Measurements from ENCODE around the gene WDR1. TPM values are rescaled to one million over a fixed set of nuclear protein-coding genes. Genes with fewer than 3 reads are reported as not detected.

The WDR1 gene
- total and polyA plus RNA-seq, 2 donors (not counting 3 experiments of a cell fraction or from before 2014, with no cell fraction given), result 590 to 660 TPM

DNA sequence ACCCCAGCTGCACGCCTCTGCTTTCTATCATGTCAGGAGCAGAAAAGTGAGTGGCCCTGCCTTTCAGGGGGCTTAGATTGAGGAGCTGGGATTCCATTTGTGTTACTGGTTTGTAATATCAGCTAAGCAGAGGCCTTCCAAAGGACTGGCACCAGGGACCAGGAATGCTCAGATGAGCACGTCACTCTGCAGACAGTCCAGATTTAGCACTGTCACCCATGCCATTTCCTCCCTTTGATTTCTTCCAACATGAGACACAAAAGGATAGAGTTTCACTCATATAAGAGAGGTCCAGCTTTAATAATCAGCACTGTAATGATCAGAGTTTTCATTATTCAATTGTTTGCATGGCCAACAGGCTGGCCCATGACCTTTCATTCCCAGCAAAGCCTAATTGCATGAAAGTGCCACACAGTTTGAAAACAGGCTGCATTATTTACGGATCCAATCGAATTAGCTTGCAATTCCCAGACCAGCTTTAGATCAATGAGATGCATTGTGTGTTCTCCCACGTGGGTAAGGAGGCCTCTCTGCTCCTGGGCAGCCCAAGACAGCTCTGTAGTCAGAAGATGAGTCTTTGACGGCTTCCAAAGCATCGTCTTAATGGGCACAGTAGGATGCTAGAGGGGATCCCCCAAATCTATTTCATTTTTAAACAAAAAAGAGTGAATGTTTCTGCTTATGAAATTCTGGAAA lies 85.5 kb downstream of the WDR1 start:
- Histone ChIP-seq H3K27ac (ENCODE audit: insufficient read depth, low read depth, low read length) (no peak overlapping the region), H2AFZ (ENCODE audit: low read depth, low read length) (no peak overlapping the region), H3K36me3 (ENCODE audit: control insufficient read depth in 2 of 2, extremely low read depth in 1 of 2, insufficient read depth in 2 of 2, low read length in 2 of 2) (no peaks in the 10 kb centered on the region), H3K27me3 (ENCODE audit: control insufficient read depth in 2 of 2, insufficient read depth in 2 of 2, low read length in 2 of 2) (peaks cover 0 to 5% of the 10 kb centered on the region in 2 experiments), H3K79me2 (ENCODE audit: control insufficient read depth, insufficient read depth, low read length) (no peaks in the 10 kb centered on the region), H3K9me1 (replicated peaks; ENCODE audit: control insufficient read depth, extremely low read depth, insufficient read depth, low read length) (no peaks in the 10 kb centered on the region), H3K4me2 (ENCODE audit: insufficient read depth, low read length) (no peak overlapping the region), H3K9ac (replicated peaks; ENCODE audit: extremely low read depth, insufficient read depth, low read length) (no peak overlapping the region), H3K4me1 (ENCODE audit: control insufficient read depth, extremely low read depth, insufficient read depth, low read length) (peaks cover 2% of the 10 kb centered on the region), H3K9me3 (replicated peaks; ENCODE audit: control insufficient read depth, insufficient read depth, low read length) (no peaks in the 10 kb centered on the region), H3K4me3 (replicated peaks in 1 of 3; ENCODE audit: insufficient read depth in 1 of 3, low read depth in 1 of 3, low read length in 3 of 3) (no peak overlapping the region), H4K20me1 (replicated peaks; ENCODE audit: control insufficient read depth, extremely low read depth, insufficient read depth, low read length) (no peaks in the 10 kb centered on the region)
- ChIA-PET CTCF (interaction anchor here (1.3 to 1.6 kb wide), 2 partner anchors 12 to 16 kb away, joined by 4 to 5 read pairs; no protein-coding TSS in a partner anchor), POLR2A (no interaction called here)
- intact Hi-C loops (cut with micrococcal nuclease) (no loop called here), dilution Hi-C loops (cut with MboI; ENCODE audit: extremely low pct_ligation_motif_present, low sequenced_read_pairs) (no loop called here)
- BruUV-seq (replicated peaks), result no TSS peak
- FAIRE-seq (no peak), DNase-seq (ENCODE audit: low read depth, low spot score) (no peak)
- no peak for TF ChIP-seq FOS (IDR thresholded peaks at IDR 0.05; ENCODE audit: borderline replicate concordance, insufficient read depth, low read length)
- TF ChIP-seq, protein P1, sequence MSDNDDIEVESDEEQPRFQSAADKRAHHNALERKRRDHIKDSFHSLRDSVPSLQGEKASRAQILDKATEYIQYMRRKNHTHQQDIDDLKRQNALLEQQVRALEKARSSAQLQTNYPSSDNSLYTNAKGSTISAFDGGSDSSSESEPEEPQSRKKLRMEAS (IDR thresholded peaks at IDR 0.05; ENCODE audit: insufficient read depth, insufficient read length), result no peak
- no peak for TF ChIP-seq EZH2 (IDR thresholded peaks at IDR 0.05; ENCODE audit: borderline replicate concordance, low read depth, low read length, severe bottlenecking)
- no peak for TF ChIP-seq MYC (IDR thresholded peaks at IDR 0.05; ENCODE audit: low read depth, low read length)
- TF ChIP-seq GATA2 (IDR thresholded peaks at IDR 0.05; ENCODE audit: insufficient read depth, insufficient read length, low read depth, low read length), result no peak

DNA sequence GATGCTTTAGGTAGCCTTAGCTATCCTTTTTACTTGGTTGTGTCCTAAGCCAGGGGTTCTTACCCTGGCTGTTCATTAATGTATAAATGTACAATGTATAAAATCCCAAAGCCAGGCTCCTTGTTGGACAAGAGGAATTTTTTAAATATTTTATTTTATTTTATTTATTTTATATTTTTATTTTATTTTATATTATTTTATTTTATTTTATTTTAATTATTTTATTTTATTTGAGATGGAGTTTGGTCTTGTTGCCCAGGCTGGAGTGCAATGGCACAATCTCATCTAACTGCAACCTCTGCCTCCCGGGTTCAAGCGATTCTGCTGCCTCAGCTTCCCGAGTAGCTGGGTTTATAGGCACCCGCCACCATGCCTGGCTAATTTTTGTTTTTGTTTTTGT lies 87.2 kb downstream of the WDR1 start:
- H3K9me1 ChIP-seq (replicated peaks; ENCODE audit: control insufficient read depth, extremely low read depth, insufficient read depth, low read length), result no peaks in the 10 kb centered on the region
- H3K9me3 ChIP-seq (replicated peaks; ENCODE audit: control insufficient read depth, insufficient read depth, low read length), result no peaks in the 10 kb centered on the region
- H3K4me3 ChIP-seq (replicated peaks in 1 of 3; ENCODE audit: insufficient read depth in 1 of 3, low read depth in 1 of 3, low read length in 3 of 3), result no peak overlapping the region
- BruUV-seq (replicated peaks), result no TSS peak
- H2AFZ ChIP-seq (ENCODE audit: low read depth, low read length), result no peak overlapping the region
- H3K36me3 ChIP-seq (ENCODE audit: control insufficient read depth in 2 of 2, extremely low read depth in 1 of 2, insufficient read depth in 2 of 2, low read length in 2 of 2), result no peaks in the 10 kb centered on the region
- peaks cover 6 to 9% of the 10 kb centered on the region in 2 experiments for H3K27me3 ChIP-seq (ENCODE audit: control insufficient read depth in 2 of 2, insufficient read depth in 2 of 2, low read length in 2 of 2)
- peaks cover 2% of the 10 kb centered on the region for H3K4me1 ChIP-seq (ENCODE audit: control insufficient read depth, extremely low read depth, insufficient read depth, low read length)
- H4K20me1 ChIP-seq (replicated peaks; ENCODE audit: control insufficient read depth, extremely low read depth, insufficient read depth, low read length), result no peaks in the 10 kb centered on the region
- TF ChIP-seq GATA2 (IDR thresholded peaks at IDR 0.05; ENCODE audit: insufficient read depth, insufficient read length, low read depth, low read length), result no peak
- TF ChIP-seq POLR2AphosphoS5 (IDR thresholded peaks at IDR 0.05; ENCODE audit: insufficient read depth, low read depth, low read length), result no peak
- TF ChIP-seq, protein P1 (IDR thresholded peaks at IDR 0.05; ENCODE audit: insufficient read depth, insufficient read length), result no peak
- no peak for TF ChIP-seq EZH2 (IDR thresholded peaks at IDR 0.05; ENCODE audit: borderline replicate concordance, low read depth, low read length, severe bottlenecking)
- TF ChIP-seq, protein P2, sequence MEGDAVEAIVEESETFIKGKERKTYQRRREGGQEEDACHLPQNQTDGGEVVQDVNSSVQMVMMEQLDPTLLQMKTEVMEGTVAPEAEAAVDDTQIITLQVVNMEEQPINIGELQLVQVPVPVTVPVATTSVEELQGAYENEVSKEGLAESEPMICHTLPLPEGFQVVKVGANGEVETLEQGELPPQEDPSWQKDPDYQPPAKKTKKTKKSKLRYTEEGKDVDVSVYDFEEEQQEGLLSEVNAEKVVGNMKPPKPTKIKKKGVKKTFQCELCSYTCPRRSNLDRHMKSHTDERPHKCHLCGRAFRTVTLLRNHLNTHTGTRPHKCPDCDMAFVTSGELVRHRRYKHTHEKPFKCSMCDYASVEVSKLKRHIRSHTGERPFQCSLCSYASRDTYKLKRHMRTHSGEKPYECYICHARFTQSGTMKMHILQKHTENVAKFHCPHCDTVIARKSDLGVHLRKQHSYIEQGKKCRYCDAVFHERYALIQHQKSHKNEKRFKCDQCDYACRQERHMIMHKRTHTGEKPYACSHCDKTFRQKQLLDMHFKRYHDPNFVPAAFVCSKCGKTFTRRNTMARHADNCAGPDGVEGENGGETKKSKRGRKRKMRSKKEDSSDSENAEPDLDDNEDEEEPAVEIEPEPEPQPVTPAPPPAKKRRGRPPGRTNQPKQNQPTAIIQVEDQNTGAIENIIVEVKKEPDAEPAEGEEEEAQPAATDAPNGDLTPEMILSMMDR (IDR thresholded peaks at IDR 0.05; ENCODE audit: extremely low read depth in 1 of 2, insufficient read depth in 1 of 2, low read depth in 1 of 2, low read length in 2 of 2), result no peak
- TF ChIP-seq POLR2A (IDR thresholded peaks at IDR 0.05; ENCODE audit: low read depth, low read length), result no peak
- no peak for TF ChIP-seq FOS (IDR thresholded peaks at IDR 0.05; ENCODE audit: borderline replicate concordance, insufficient read depth, low read length)
- TF ChIP-seq MYC (IDR thresholded peaks at IDR 0.05; ENCODE audit: low read depth, low read length), result no peak
- TF ChIP-seq JUN (IDR thresholded peaks at IDR 0.05; ENCODE audit: borderline replicate concordance, insufficient read depth, insufficient read length, low read depth), result no peak
- ChIA-PET CTCF (interaction anchor here (0.9 to 1.7 kb wide), 2 partner anchors 10 to 14 kb away, joined by 4 to 7 read pairs; no protein-coding TSS in a partner anchor), POLR2A (no interaction called here)
- no peaks in the 10 kb centered on the region for H3K79me2 ChIP-seq (ENCODE audit: control insufficient read depth, insufficient read depth, low read length)
- no peak overlapping the region for H3K27ac ChIP-seq (ENCODE audit: insufficient read depth, low read depth, low read length)
- FAIRE-seq, result no peak
- H3K9ac ChIP-seq (replicated peaks; ENCODE audit: extremely low read depth, insufficient read depth, low read length), result no peak overlapping the region
- intact Hi-C loops (cut with micrococcal nuclease) (no loop called here), dilution Hi-C loops (cut with MboI; ENCODE audit: extremely low pct_ligation_motif_present, low sequenced_read_pairs) (no loop called here)
- DNase-seq (ENCODE audit: low read depth, low spot score), result no peak
- H3K4me2 ChIP-seq (ENCODE audit: insufficient read depth, low read length), result no peak overlapping the region
